Activated CD8-positive, alpha-beta T cell treated with anti-CD3 and anti-CD28 coated beads, Interleukin-2, amount 10 ng/mL, durations not matched to agents 7 days and 5 days (primary cell): ENCODE measurements around the gene POU4F1. TPM values are rescaled to one million over a fixed set of nuclear protein-coding genes. Genes with fewer than 3 reads are reported as not detected.
A peak's percentile ranks its signal among the peaks of the same experiment; 100 is the strongest.
"Not testable (repeated sequence)": the region's sequence is repeated elsewhere in the genome, so short reads cannot be mapped to it uniquely, and the experiment has no call there.

Source experiments
- ATAC-seq: fragments of 150-1000 bp; cut with Tn5 transposase; one replicate; pipeline ENCODE4 v1.10.0; 2021; ENCODE audit warnings: moderate library complexity
- CTCF ChIA-PET: fragments of 350-600 bp; sonication (Branson Sonifier 250); formaldehyde crosslinking; loops from one replicate; lab custom pipeline; 2021; ENCODE audit warnings: antibody characterized with exemption; lab: Charles Lee
- POLR2A ChIA-PET: fragments of 350-600 bp; sonication (Branson Sonifier 250); formaldehyde crosslinking; loops from one replicate; lab custom pipeline; 2021; ENCODE audit warnings: antibody characterized with exemption; lab: Charles Lee
- DNase-seq: peaks from one replicate; pipeline ENCODE4 v3.0.0-alpha.2; 2020
- H3K27ac Mint-ChIP-seq: one replicate; pipeline ENCODE4 v1.8.0; 2021; ENCODE audit warnings: mild to moderate bottlenecking, mixed read lengths
- H3K27me3 Mint-ChIP-seq: one replicate; pipeline ENCODE4 v1.8.0; 2021; ENCODE audit warnings: low read depth, mixed read lengths
- H3K36me3 Mint-ChIP-seq: one replicate; pipeline ENCODE4 v1.8.0; 2021; ENCODE audit warnings: low read depth, mixed read lengths
- H3K4me1 Mint-ChIP-seq: one replicate; pipeline ENCODE4 v1.8.0; 2021; ENCODE audit warnings: low read depth, mixed read lengths
- H3K4me3 Mint-ChIP-seq: one replicate; pipeline ENCODE4 v1.8.0; 2021; ENCODE audit warnings: mild to moderate bottlenecking, mixed read lengths
- H3K9me3 Mint-ChIP-seq: one replicate; pipeline ENCODE4 v1.8.0; 2022; ENCODE audit warnings: mixed read lengths; ENCODE audit not compliant: insufficient read depth
- total RNA-seq, 2 experiments: library from RNA; stranded (reverse); gene quantifications; one replicate each; pipeline ENCODE4 v1.2.3, GENCODE V29; 2021

Gene POU4F1, protein sequence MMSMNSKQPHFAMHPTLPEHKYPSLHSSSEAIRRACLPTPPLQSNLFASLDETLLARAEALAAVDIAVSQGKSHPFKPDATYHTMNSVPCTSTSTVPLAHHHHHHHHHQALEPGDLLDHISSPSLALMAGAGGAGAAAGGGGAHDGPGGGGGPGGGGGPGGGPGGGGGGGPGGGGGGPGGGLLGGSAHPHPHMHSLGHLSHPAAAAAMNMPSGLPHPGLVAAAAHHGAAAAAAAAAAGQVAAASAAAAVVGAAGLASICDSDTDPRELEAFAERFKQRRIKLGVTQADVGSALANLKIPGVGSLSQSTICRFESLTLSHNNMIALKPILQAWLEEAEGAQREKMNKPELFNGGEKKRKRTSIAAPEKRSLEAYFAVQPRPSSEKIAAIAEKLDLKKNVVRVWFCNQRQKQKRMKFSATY
- total RNA-seq: under 1 TPM; 0.13 TPM

DNA sequence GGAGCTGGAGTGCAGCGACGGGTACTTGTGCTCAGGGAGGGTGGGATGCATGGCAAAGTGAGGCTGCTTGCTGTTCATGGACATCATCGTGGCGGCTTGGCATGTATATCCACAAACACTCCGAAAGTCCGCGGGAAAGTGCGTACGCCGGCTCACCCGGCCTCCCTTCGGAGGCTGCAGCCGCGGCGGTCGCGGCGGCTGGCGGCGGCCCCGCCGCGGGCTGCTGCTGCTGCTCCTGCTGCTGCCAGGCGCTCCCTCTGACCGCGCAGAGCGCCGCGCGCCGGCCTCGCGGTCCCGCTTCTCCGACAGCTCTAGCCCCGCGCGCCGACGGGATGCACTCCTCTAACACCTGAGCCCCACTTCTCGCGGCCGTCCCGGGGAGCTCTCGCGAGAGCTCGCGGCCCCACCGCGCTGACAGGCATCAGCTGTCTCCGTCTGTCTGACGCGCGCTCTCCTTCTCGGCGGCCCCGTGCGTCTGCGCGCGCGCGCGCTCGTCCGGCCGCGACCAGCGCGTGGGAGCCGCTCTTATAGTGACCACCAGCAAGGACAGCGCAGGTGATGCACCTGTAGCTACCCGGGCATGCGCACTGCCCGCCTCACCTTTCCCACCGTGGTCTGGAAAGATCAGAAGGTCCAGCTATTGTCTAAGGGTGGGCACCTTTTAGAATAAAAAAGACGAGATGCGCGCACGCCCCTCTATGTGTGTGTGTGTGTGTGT, at the start of gene POU4F1:
Gene POU4F1 (minus strand): TSS at position 313 of the 718 bp plus-strand sequence. CDS start 226 bp downstream, at position 87.
- Mint-ChIP-seq H3K36me3 (peaks cover 7% of the 10 kb centered on the region), H3K4me1 (peaks cover 44% of the 10 kb centered on the region), H3K4me3 (peak within 1 kb of the TSS; percentile 64), H3K27me3 (peaks cover 85% of the 10 kb centered on the region), H3K27ac (peak within 1 kb of the TSS; percentile 69), H3K9me3 (no peaks in the 10 kb centered on the region)
- ChIA-PET CTCF (no interaction called here), POLR2A (no interaction called here)
- ATAC-seq (peak; percentile 88), DNase-seq (peak; percentile 85)

DNA sequence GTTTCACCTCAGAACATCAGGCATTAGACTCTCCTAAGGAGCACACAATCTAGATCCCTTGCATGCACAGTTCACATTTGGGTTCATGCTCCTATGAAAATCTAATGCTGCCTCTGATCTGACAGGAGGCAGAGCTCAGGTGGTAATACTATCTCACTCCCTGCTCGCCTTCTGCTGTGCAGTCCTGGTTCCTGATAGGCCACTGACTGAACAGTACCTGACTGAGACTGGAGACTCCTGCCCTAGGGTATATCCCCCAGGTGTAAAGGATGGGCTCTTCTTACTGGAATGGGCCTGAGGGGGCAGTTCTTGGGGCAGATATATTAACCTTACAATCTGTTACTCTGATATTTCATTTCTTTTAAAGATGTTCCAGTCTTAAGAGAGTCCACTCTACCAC, 49.3 kb upstream of the POU4F1 start:
- Mint-ChIP-seq H3K4me1 (peaks cover 16% of the 10 kb centered on the region), H3K27me3 (no peaks in the 10 kb centered on the region), H3K27ac (no peak overlapping the region), H3K4me3 (no peak overlapping the region), H3K36me3 (peaks cover 10% of the 10 kb centered on the region), H3K9me3 (no peaks in the 10 kb centered on the region)
- POLR2A ChIA-PET: no interaction called here
- ATAC-seq (no peak), DNase-seq (no peak)
- CTCF ChIA-PET: no interaction called here

DNA sequence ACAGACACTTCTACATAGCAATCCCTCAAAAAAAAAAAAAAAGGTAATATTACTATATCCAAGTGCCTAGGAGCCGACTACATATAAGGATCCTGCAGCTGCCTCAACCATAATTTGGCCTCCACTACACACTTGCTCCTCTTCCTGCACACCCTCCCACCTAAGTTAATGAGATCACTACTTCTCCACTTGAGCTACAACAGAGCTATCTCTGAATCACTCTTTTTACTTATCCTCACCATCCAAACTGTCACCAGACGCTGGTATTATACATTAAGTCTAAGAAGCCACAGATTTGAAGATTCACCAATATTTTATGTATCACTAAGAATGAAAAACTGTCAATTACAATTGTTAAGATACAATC, 47.3 kb upstream of the POU4F1 start:
- peaks cover 6% of the 10 kb centered on the region for H3K36me3 Mint-ChIP-seq
- ChIA-PET POLR2A (interaction anchor here (0.6 kb wide), 1 partner anchor 11 kb away, joined by 3 read pairs; no protein-coding TSS in a partner anchor), CTCF (no interaction called here)
- H3K27me3 Mint-ChIP-seq: no peaks in the 10 kb centered on the region
- H3K9me3 Mint-ChIP-seq: no peaks in the 10 kb centered on the region
- no peak for DNase-seq
- H3K27ac Mint-ChIP-seq: no peak overlapping the region
- peaks cover 8% of the 10 kb centered on the region for H3K4me1 Mint-ChIP-seq
- ATAC-seq: no peak
- H3K4me3 Mint-ChIP-seq: no peak overlapping the region

DNA sequence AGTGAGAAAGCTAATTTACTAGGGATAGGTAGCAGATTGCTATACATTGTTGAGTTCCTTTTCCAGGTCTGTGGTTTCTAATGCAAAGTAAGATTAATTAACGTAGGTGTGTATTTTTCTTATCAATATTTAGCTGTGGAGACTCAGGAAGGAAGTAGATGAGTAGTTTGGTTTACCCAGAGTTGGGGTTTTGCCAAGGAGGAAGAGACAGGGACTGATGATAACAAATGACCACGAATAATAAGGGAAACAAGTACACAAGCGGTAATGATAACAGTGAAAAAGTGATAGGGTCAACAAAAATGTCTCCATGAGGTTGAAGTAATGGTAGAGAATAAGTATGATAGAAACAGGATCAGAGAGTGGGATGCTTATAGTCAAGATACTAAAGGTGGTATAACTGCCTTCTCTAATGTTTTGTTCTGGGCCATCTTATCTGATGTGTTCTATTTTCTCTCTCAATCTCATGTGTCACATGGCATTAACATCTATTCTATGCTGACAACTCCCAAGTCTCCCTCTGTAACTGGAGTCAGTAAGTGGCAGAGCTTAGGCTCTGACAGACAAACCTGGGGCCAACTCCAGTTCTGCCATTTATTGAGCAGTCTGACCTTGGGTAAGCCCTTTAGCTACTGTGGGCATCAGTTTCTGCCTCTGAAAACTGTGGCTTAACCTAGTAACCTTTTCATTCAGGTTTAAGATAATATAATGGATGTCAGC, 46.8 kb upstream of the POU4F1 start:
- H3K27me3 Mint-ChIP-seq: no peaks in the 10 kb centered on the region
- POLR2A ChIA-PET: no interaction called here
- CTCF ChIA-PET: no interaction called here
- no peak overlapping the region for H3K27ac Mint-ChIP-seq
- ATAC-seq (no peak), DNase-seq (no peak)
- no peaks in the 10 kb centered on the region for H3K9me3 Mint-ChIP-seq
- H3K36me3 Mint-ChIP-seq: peaks cover 2% of the 10 kb centered on the region
- peaks cover 7% of the 10 kb centered on the region for H3K4me1 Mint-ChIP-seq
- H3K4me3 Mint-ChIP-seq: no peak overlapping the region

DNA sequence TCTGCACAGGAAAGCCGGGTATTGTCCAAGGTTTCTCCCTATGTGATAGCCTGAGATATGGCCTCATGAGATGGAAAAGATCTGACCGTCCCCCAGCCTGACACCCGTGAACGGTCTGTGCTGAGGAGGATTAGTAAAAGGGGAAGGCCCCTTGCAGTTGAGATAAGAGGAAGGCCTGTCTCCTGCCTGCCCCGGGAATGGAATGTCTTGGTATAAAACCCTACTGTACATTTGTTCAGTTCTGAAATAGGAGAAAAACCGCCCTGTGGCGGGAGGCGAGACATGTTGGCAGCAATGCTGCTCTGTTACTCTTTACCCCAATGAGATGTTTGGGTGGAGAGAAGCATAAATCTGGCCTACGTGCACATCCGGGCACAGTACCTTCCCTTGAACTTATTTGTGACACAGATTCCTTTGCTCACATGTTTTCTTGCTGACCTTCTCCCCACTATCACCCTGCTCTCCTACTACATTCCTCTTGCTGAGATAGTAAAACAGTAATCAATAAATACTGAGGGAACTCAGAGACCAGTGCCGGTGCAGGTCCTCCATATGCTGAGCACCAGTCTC, 43.8 kb upstream of the POU4F1 start:
- DNase-seq, H3K27me3 Mint-ChIP-seq, ATAC-seq, CTCF ChIA-PET, POLR2A ChIA-PET, H3K4me3 Mint-ChIP-seq, H3K9me3 Mint-ChIP-seq, H3K27ac Mint-ChIP-seq: not testable (repeated sequence)
- Mint-ChIP-seq H3K4me1 (peaks cover 11% of the 10 kb centered on the region), H3K36me3 (peaks cover 16% of the 10 kb centered on the region)

DNA sequence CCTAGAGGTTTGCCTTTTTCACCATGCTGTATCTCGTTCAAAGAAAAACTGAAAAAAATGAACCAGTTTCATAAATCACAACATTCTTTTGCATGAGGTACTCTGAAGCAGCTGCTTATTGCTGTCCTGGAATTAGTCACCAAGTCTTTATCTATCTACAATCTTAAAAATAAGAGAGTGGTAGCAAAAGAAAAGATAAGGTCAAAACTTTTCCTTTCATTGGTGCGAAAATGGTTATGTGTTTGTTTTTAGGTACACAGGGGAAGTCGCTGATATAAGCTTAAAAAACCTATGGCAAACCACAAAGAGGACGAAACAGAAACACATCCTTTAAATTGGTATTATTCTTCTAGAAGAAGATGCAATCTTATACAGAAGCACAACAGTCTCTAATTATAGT, 34.9 kb upstream of the POU4F1 start:
- POLR2A ChIA-PET: no interaction called here
- H3K4me3 Mint-ChIP-seq: no peak overlapping the region
- CTCF ChIA-PET: no interaction called here
- H3K9me3 Mint-ChIP-seq: no peaks in the 10 kb centered on the region
- H3K27ac Mint-ChIP-seq: no peak overlapping the region
- DNase-seq (no peak), ATAC-seq (no peak)
- peaks cover 60% of the 10 kb centered on the region for H3K36me3 Mint-ChIP-seq
- H3K4me1 Mint-ChIP-seq: peaks cover 10% of the 10 kb centered on the region
- no peaks in the 10 kb centered on the region for H3K27me3 Mint-ChIP-seq

DNA sequence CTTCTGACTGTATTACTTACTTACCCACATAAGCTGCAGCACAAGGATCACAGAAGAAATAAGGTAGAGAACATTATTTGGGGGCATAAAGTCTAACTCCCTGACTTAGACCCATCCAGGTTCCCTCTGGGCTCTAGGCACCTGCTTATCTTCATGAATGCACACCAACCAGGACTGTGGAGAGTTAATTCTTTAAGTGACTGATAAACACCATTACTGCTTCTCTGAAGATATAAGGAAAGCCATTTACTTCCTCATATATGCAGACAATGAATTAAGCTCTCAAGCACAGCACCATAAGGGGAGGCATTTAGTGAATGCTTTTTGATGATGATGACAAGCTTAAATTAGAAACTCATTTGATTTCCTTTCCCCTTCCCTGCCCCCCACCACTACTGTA, 33.1 kb upstream of the POU4F1 start:
- ATAC-seq (no peak), DNase-seq (no peak)
- Mint-ChIP-seq H3K4me1 (peaks cover 10% of the 10 kb centered on the region), H3K4me3 (no peak overlapping the region), H3K9me3 (no peaks in the 10 kb centered on the region), H3K36me3 (peaks cover 67% of the 10 kb centered on the region), H3K27me3 (no peaks in the 10 kb centered on the region), H3K27ac (no peak overlapping the region)
- CTCF ChIA-PET: interaction anchor here (0.8 kb wide), 1 partner anchor 9 kb away, joined by 3 read pairs; no protein-coding TSS in a partner anchor
- POLR2A ChIA-PET: no interaction called here

DNA sequence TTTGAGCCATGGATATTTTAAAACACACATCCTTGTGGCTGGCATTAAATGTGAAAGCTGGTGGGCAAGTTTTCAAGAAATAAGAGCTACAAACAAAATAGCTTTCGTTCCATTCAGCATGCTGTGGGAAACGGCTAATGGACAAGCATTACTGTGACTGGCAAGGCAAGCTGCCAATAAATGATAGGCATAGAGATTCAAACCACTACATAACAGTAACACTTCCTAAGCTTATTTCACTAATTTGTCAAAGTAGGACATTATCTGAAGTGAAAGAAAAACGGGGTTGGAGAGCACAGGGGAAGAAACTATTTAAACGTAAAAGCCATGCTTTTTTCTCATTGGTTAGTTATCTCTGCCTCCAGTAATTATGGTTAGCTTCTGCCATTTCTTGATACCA, 29.6 kb upstream of the POU4F1 start:
- no peaks in the 10 kb centered on the region for H3K27me3 Mint-ChIP-seq
- POLR2A ChIA-PET: no interaction called here
- CTCF ChIA-PET: interaction anchor here (1.5 kb wide), 1 partner anchor 15 kb away, joined by 3 read pairs; no protein-coding TSS in a partner anchor
- H3K4me1 Mint-ChIP-seq: peaks cover under 1% of the 10 kb centered on the region
- no peaks in the 10 kb centered on the region for H3K9me3 Mint-ChIP-seq
- H3K4me3 Mint-ChIP-seq: no peak overlapping the region
- H3K27ac Mint-ChIP-seq: no peak overlapping the region
- DNase-seq (no peak), ATAC-seq (no peak)
- peaks cover 63% of the 10 kb centered on the region for H3K36me3 Mint-ChIP-seq

DNA sequence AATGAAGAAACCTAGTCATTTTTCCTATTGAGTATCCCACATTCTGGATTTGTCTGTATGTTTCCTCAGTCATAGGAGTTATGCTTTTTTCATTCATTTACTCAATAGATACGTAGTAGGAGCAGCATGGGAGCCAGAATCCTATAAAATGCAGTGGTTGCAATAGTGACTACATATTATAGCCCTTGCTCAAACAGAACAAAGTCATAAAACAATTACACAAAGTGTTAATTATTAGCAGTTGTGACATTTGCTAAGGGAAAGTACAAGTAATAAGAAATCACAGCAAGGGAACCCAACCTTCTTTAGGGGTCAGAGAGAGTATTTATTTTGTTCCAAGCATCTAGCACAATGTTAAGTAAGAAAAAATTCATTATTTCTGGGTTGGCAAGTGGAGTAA, 27.7 kb upstream of the POU4F1 start:
- Mint-ChIP-seq H3K27ac (no peak overlapping the region), H3K4me3 (no peak overlapping the region), H3K36me3 (peaks cover 54% of the 10 kb centered on the region), H3K27me3 (no peaks in the 10 kb centered on the region), H3K4me1 (peaks cover 4% of the 10 kb centered on the region), H3K9me3 (no peaks in the 10 kb centered on the region)
- POLR2A ChIA-PET: no interaction called here
- ATAC-seq: no peak
- no peak for DNase-seq
- CTCF ChIA-PET: no interaction called here

DNA sequence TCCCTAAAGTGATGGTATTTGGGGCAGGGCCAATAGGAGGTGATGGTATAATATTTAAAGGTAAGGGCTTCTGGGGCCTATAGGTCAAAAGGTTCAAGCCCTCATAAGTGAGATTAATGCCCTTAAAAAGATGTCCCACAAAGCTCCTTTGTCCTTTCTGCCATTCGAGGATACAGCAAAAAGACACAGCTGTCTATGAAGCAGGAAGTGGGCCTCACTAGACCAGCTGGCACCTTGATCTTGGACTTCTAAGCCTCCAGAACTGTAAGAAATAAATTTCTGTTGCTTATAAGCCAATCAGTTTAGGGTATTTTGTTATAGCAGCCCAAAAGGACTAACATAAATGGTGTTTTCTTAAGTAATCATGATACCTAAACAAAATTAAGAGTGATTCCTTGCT, 27.2 kb upstream of the POU4F1 start:
- ChIA-PET POLR2A (no interaction called here), CTCF (interaction anchor here (1.4 kb wide), 1 partner anchor 29 kb away, joined by 3 read pairs; the partner anchor contains the start of gene OBI1)
- H3K9me3 Mint-ChIP-seq: no peaks in the 10 kb centered on the region

DNA sequence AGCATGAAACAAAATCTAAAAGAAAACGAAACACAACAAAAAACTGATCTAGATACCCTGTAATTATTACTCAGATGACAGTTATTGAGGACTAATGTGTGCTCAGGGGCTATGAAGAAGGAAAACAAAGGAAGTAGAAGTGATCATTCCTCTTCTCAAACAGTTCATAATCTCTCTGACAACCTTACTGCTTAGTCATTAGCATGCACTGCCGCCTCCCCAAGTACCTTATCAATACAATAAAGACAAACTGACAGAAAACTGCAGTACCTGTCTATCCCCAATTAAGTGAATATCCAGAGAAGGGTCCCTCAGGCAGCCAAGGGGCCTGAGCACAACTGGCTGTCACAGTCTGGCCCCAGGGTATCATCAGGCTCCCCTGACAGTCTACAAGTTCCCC, 22.0 kb upstream of the POU4F1 start:
- Mint-ChIP-seq H3K36me3 (peaks cover 48% of the 10 kb centered on the region), H3K4me1 (peaks cover 7% of the 10 kb centered on the region), H3K4me3 (no peak overlapping the region), H3K27me3 (no peaks in the 10 kb centered on the region), H3K27ac (no peak overlapping the region), H3K9me3 (no peaks in the 10 kb centered on the region)
- CTCF ChIA-PET: no interaction called here
- DNase-seq (no peak), ATAC-seq (no peak)
- POLR2A ChIA-PET: no interaction called here

More for the DNA sequence above, 27.2 kb upstream of the POU4F1 start:
- H3K27me3 Mint-ChIP-seq: no peaks in the 10 kb centered on the region
- ATAC-seq: no peak
- peaks cover 5% of the 10 kb centered on the region for H3K4me1 Mint-ChIP-seq
- no peak for DNase-seq
- H3K27ac Mint-ChIP-seq: no peak overlapping the region
- no peak overlapping the region for H3K4me3 Mint-ChIP-seq
- peaks cover 58% of the 10 kb centered on the region for H3K36me3 Mint-ChIP-seq
